ENCODE measurements around the gene ZNF746.

DNA sequence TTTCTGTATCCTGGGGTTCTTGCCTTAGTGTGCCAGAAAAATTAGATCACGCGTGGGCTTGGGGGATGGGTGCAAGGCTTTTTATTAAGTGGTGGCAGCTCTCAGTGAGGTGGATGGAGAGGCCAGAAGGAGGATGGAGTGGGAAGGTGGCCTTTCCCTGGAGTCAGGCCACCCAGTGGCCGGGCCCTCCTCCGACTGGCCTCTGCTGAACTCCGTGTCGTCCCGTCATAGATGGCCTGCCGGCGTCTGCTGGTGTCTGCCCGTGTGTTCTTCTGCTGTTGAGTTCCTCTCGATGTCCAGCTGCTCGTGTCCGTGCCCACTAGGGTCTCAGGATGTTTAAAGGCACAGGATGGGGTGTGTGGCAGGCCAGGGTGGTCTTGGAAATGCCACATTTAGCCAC, 4.0 kb upstream of the ZNF746 start:
- TF ChIP-seq CTCF (IDR thresholded peaks at IDR 0.05) (no peak), POLR2A (IDR thresholded peaks at IDR 0.05) (no peak)

Measured in adrenal gland (tissue), 5 donors.